H1 (cell line): ENCODE data around the gene IQCK. TPM values are rescaled to one million over a fixed set of nuclear protein-coding genes. Genes with fewer than 3 reads are reported as not detected.

ENCODE experiments used
- CTCF ChIA-PET: fragments of 300-600 bp; sonication (Branson Sonifier 250); formaldehyde crosslinking; loops from one replicate; lab custom pipeline; 2021; ENCODE audit not compliant: partially characterized antibody; lab: Charles Lee
- POLR2A ChIA-PET: fragments of 300-600 bp; sonication (Branson Sonifier 250); formaldehyde crosslinking; loops from one replicate; lab custom pipeline; 2021; ENCODE audit warnings: inconsistent platforms; ENCODE audit not compliant: partially characterized antibody; lab: Charles Lee
- DNase-seq, 2 experiments: peaks; one replicate each; pipeline versions ENCODE4 v3.0.0 to v3.0.0-alpha.2; 2010 to 2022; ENCODE audit warnings: low spot score in 2 of 2, low read depth in 1 of 2, mixed read lengths in 1 of 2
- FAIRE-seq: peaks from 2 replicates; lab custom pipeline; 2011; peaks lifted over from hg19 to GRCh38; lab: Jason Lieb, UNC
- H2AFZ ChIP-seq: 2 replicates; pipeline ENCODE4 v1.8.1; 2012; ENCODE audit warnings: low read length, inconsistent platforms
- H2AK5ac ChIP-seq: 2 replicates; pipeline ENCODE4 v1.6.1; 2013; ENCODE audit warnings: low read depth, low read length
- H2BK120ac ChIP-seq: replicated peaks from 2 replicates; pipeline ENCODE3; 2013; ENCODE audit warnings: low read depth, low read length, inconsistent platforms
- H2BK12ac ChIP-seq: 2 replicates; pipeline ENCODE4 v1.6.1; 2013; ENCODE audit warnings: low read depth, low read length
- H2BK15ac ChIP-seq: 2 replicates; pipeline ENCODE4 v1.6.1; 2013; ENCODE audit warnings: low read length
- H2BK20ac ChIP-seq: 2 replicates; pipeline ENCODE4 v1.6.1; 2013; ENCODE audit warnings: low read length
- H2BK5ac ChIP-seq: 2 replicates; pipeline ENCODE4 v1.6.1; 2013; ENCODE audit warnings: low read depth, low read length
- H3K14ac ChIP-seq: 2 replicates; pipeline ENCODE4 v1.6.1; 2013; ENCODE audit warnings: inconsistent platforms; ENCODE audit not compliant: insufficient read length
- H3K18ac ChIP-seq: 2 replicates; pipeline ENCODE4 v1.6.1; 2013; ENCODE audit warnings: low read length; ENCODE audit errors: extremely low read depth
- H3K23ac ChIP-seq: 2 replicates; pipeline ENCODE4 v1.6.1; 2013; ENCODE audit warnings: inconsistent platforms; ENCODE audit not compliant: insufficient read length
- H3K23me2 ChIP-seq: 2 replicates; pipeline ENCODE4 v1.6.1; 2013; ENCODE audit warnings: low read depth, low read length
- H3K27ac ChIP-seq: 2 replicates; pipeline ENCODE4 v1.6.1; 2011; ENCODE audit warnings: low read depth, low read length, inconsistent platforms
- H3K27me3 ChIP-seq, 4 experiments: replicated peaks in 1 of 4; 1 replicate in 1 of 4; 2 replicates in 3 of 4; pipeline versions ENCODE4 v1.6.1 to v1.8.1; 2011 to 2013; ENCODE audit warnings: low read length in 3 of 4, mild to moderate bottlenecking in 3 of 4, inconsistent platforms in 2 of 4, mixed read lengths in 2 of 4, moderate library complexity in 1 of 4; ENCODE audit not compliant: control insufficient read depth in 3 of 4, insufficient read depth in 3 of 4; ENCODE audit errors: extremely low read depth in 1 of 4
- H3K36me3 ChIP-seq, 4 experiments: 2 replicates each; pipeline versions ENCODE4 v1.6.1 to v1.8.1; 2011 to 2013; ENCODE audit warnings: mild to moderate bottlenecking in 4 of 4, low read length in 3 of 4, moderate library complexity in 2 of 4, control low read depth in 1 of 4, inconsistent platforms in 1 of 4; ENCODE audit not compliant: insufficient read depth in 4 of 4, control insufficient read depth in 2 of 4
- H3K4ac ChIP-seq: replicated peaks from 2 replicates; pipeline ENCODE3; 2013; ENCODE audit warnings: low read length, low read depth, mixed read lengths, inconsistent platforms; ENCODE audit not compliant: insufficient read length
- H3K4me1 ChIP-seq, 4 experiments: replicated peaks in 1 of 4; 1 replicate in 1 of 4; 2 replicates in 3 of 4; pipeline versions ENCODE4 v1.6.1 to v1.8.1; 2011 to 2013; ENCODE audit warnings: low read length in 3 of 4, inconsistent platforms in 2 of 4, mixed read lengths in 1 of 4; ENCODE audit not compliant: insufficient read depth in 4 of 4, control insufficient read depth in 3 of 4
- H3K4me2 ChIP-seq, 2 experiments: 2 replicates each; pipeline versions ENCODE4 v1.6.1 to v1.8.1; 2011 to 2013; ENCODE audit warnings: low read depth in 2 of 2, low read length in 2 of 2, control low read depth in 1 of 2, inconsistent platforms in 1 of 2, mild to moderate bottlenecking in 1 of 2; ENCODE audit not compliant: insufficient read depth in 1 of 2
- H3K4me3 ChIP-seq, 4 experiments: fragments of 200-600, 300-600 bp in 1 of 4; sonication (generic), shearing (Covaris generic), sonication (Bioruptor Twin) in 1 of 4; 2 replicates each; pipeline versions ENCODE4 v1.5.1 to v1.8.1; 2011 to 2016; ENCODE audit warnings: low read length in 4 of 4, low read depth in 3 of 4, control low read depth in 2 of 4, inconsistent platforms in 2 of 4, mild to moderate bottlenecking in 2 of 4, mixed read lengths in 1 of 4, moderate library complexity in 1 of 4; ENCODE audit not compliant: insufficient read depth in 2 of 4; ENCODE audit errors: extremely low read depth in 1 of 4
- H3K56ac ChIP-seq: replicated peaks from 2 replicates; pipeline ENCODE3; 2013; ENCODE audit warnings: low read depth, mild to moderate bottlenecking, mixed read lengths, low read length, inconsistent platforms; ENCODE audit not compliant: insufficient read length
- H3K79me1 ChIP-seq: 2 replicates; pipeline ENCODE4 v1.6.1; 2013; ENCODE audit warnings: low read depth, low read length, control low read depth
- H3K79me2 ChIP-seq, 2 experiments: 2 replicates each; pipeline versions ENCODE4 v1.6.1 to v1.8.1; 2012 to 2013; ENCODE audit warnings: low read length in 2 of 2, mild to moderate bottlenecking in 2 of 2, inconsistent platforms in 1 of 2; ENCODE audit not compliant: insufficient read depth in 2 of 2, control insufficient read depth in 1 of 2
- H3K9ac ChIP-seq, 4 experiments: replicated peaks in 1 of 4; 1 replicate in 1 of 4; 2 replicates in 3 of 4; pipeline versions ENCODE4 v1.6.1 to v1.8.1; 2011 to 2013; ENCODE audit warnings: low read depth in 3 of 4, low read length in 3 of 4, control low read depth in 2 of 4, mild to moderate bottlenecking in 2 of 4, moderate library complexity in 2 of 4, inconsistent platforms in 1 of 4; ENCODE audit errors: extremely low read depth in 1 of 4
- H3K9me3 ChIP-seq, 2 experiments: 2 replicates each; pipeline versions ENCODE4 v1.6.1 to v1.8.1; 2012 to 2013; ENCODE audit warnings: mild to moderate bottlenecking in 2 of 2, moderate library complexity in 2 of 2, control low read depth in 1 of 2, inconsistent platforms in 1 of 2, low read depth in 1 of 2, low read length in 1 of 2, mixed read lengths in 1 of 2; ENCODE audit not compliant: insufficient read depth in 2 of 2
- H4K20me1 ChIP-seq, 2 experiments: replicated peaks in 1 of 2; 2 replicates each; pipeline versions ENCODE3 to v1.8.1; 2011 to 2013; ENCODE audit warnings: inconsistent platforms in 2 of 2, low read length in 2 of 2, mild to moderate bottlenecking in 1 of 2; ENCODE audit not compliant: insufficient read depth in 2 of 2, control insufficient read depth in 1 of 2
- H4K5ac ChIP-seq: 2 replicates; pipeline ENCODE4 v1.6.1; 2013; ENCODE audit warnings: low read length, low read depth, mixed read lengths, inconsistent platforms; ENCODE audit not compliant: insufficient read length
- H4K8ac ChIP-seq: 2 replicates; pipeline ENCODE4 v1.8.0; 2013; ENCODE audit warnings: mild to moderate bottlenecking, moderate library complexity, low read length, inconsistent platforms; ENCODE audit not compliant: insufficient read depth; ENCODE audit errors: extremely low read depth
- H4K91ac ChIP-seq: replicated peaks from 2 replicates; pipeline ENCODE3; 2013; ENCODE audit warnings: low read length, mixed read lengths, inconsistent platforms; ENCODE audit not compliant: insufficient read length
- CBX8 ChIP-seq: fragments of 300-800, 300-1000 bp; sonication (generic); IDR thresholded peaks from 2 replicates; pipeline ENCODE4 v1.7.1; 2016; ENCODE audit warnings: low read depth, low read length, borderline replicate concordance
- SP2 ChIP-seq: IDR thresholded peaks from 2 replicates; pipeline ENCODE4 v1.6.1; 2012; ENCODE audit warnings: mild to moderate bottlenecking, low read length, inconsistent platforms
- USF2 ChIP-seq: IDR thresholded peaks from 2 replicates; pipeline ENCODE4 v1.6.1; 2011; ENCODE audit warnings: low read length, improper control_type of control experiment
- WGBS, 2 experiments: shearing (Covaris generic) in 1 of 2; methylation state at CpG; one replicate each; pipeline versions ENCODE4 v1.1.6 to v1.1.7; 2013 to 2015; ENCODE audit warnings: low lambda C conversion rate in 2 of 2, mixed read lengths in 2 of 2, inconsistent platforms in 1 of 2, low coverage in 1 of 2, missing lambda C conversion rate in 1 of 2; ENCODE audit not compliant: insufficient replicate concordance in 2 of 2, insufficient coverage in 1 of 2, insufficient read length in 1 of 2; ENCODE audit errors: extremely low coverage in 1 of 2, missing lambda C conversion rate in 1 of 2; 5-methylcytosine and 5-hydroxymethylcytosine counted together
- polyA plus RNA-seq, 7 experiments: library from polyadenylated mRNA; depleted of rRNA in 3 of 7; stranded (reverse) in 5 of 7; unstranded in 2 of 7; fragments of >200 nt in 5 of 7; fragments of 200-250 nt in 2 of 7; gene quantifications; 1 replicate in 5 of 7; 2 replicates in 1 of 7; 4 replicates in 1 of 7; pipeline versions ENCODE4 v1.2.1 to v1.2.3, GENCODE V29; 2011 to 2013; ENCODE audit warnings: missing spikeins in 2 of 7, mixed read lengths in 2 of 7
- total RNA-seq: library from RNA; stranded (reverse); fragmentation: NEBNext Ultra II Directional; extraction: Animal tissue kit (Norgen Biotek cat#: 25700); gene quantifications from 2 replicates; pipeline ENCODE4 v1.2.1, GENCODE V29; 2021

IQCK gene
- total and polyA plus RNA-seq, 2 of the 8 experiments (the other 6 are each of a cell fraction or from before 2014, with no cell fraction given), result 6.2 to 9.3 TPM

- H3K18ac ChIP-seq, result no peak overlapping the region
- H3K4me3 ChIP-seq, result no peak overlapping the region
- H2AK5ac ChIP-seq, result no peak overlapping the region
- H3K9ac ChIP-seq, result no peak overlapping the region
- H3K23ac ChIP-seq, result no peak overlapping the region
- H3K56ac ChIP-seq, result no peak overlapping the region
- 89% methylated on average over 5 of the region's 5 CpGs; no CpG with 5 or more reads in 1 of the 2 experiments for WGBS, 2 experiments
- no peak overlapping the region for H4K91ac ChIP-seq
- H3K79me2 ChIP-seq, result no peaks in the 10 kb centered on the region
- no peaks in the 10 kb centered on the region for H4K20me1 ChIP-seq
- H3K4ac ChIP-seq, result no peak overlapping the region
- no peak overlapping the region for H2BK5ac ChIP-seq
- no peak overlapping the region for H2BK15ac ChIP-seq
- POLR2A ChIA-PET, result no interaction called here
- DNase-seq (no peak), FAIRE-seq (no peak)
- no peak overlapping the region for H3K4me2 ChIP-seq
- H3K23me2 ChIP-seq, result no peaks in the 10 kb centered on the region
- no peak overlapping the region for H2BK20ac ChIP-seq
- no peaks in the 10 kb centered on the region for H3K79me1 ChIP-seq
- H3K9me3 ChIP-seq, result no peaks in the 10 kb centered on the region
- no peaks in the 10 kb centered on the region for H3K36me3 ChIP-seq
- H2BK12ac ChIP-seq, result no peak overlapping the region
- H4K5ac ChIP-seq, result no peak overlapping the region
- peaks cover 0 to 7% (median 4%) of the 10 kb centered on the region in 4 experiments; a peak in 5 of 7 replicates for H3K4me1 ChIP-seq
- no peak overlapping the region for H3K14ac ChIP-seq
- H4K8ac ChIP-seq, result no peak overlapping the region
- no peak overlapping the region for H2AFZ ChIP-seq
- H3K27me3 ChIP-seq, result no peaks in the 10 kb centered on the region
- CTCF ChIA-PET, result interaction anchor here (0.6 to 5.0 kb wide), 37 partner anchors 9 to 486 kb away, joined by 3 to 57 read pairs (median 3); no protein-coding TSS in a partner anchor
- H2BK120ac ChIP-seq, result no peak overlapping the region
- H3K27ac ChIP-seq, result no peak overlapping the region
- TF ChIP-seq SP2 (no peak), USF2 (no peak), CBX8 (no peak)
These were observed 181.5 kb downstream of the IQCK start for GRCh38 chr16:19899605-19899955.
